GM13977 (cell line): ENCODE results near the gene CDT1.
A peak's percentile ranks its signal among the peaks of the same experiment; 100 is the strongest.
"Not testable (repeated sequence)": the region's sequence is repeated elsewhere in the genome, so short reads cannot be mapped to it uniquely, and the experiment has no call there.

Experiments
- DNase-seq: peaks from one replicate; pipeline ENCODE4 v3.0.0; 2012; ENCODE audit warnings: low spot score
- in situ Hi-C: fragments of 300-500 bp; cut with MboI; formaldehyde crosslinking; loops from one replicate; pipeline ENCODE4 v1.12.0; 2022; ENCODE audit warnings: low sequenced_read_pairs, low pct_unique_long_range_greater_than_20kb, mixed read lengths, inconsistent platforms; ENCODE audit not compliant: unreplicated experiment
- TF ChIP-seq, protein P1 (sequence below): IDR thresholded peaks from 2 replicates; pipeline ENCODE4 v1.5.1; 2012; ENCODE audit warnings: mild to moderate bottlenecking, control low read depth; ENCODE audit not compliant: insufficient read depth; ENCODE audit errors: extremely low read depth, missing control alignments

CDT1 gene

DNA sequence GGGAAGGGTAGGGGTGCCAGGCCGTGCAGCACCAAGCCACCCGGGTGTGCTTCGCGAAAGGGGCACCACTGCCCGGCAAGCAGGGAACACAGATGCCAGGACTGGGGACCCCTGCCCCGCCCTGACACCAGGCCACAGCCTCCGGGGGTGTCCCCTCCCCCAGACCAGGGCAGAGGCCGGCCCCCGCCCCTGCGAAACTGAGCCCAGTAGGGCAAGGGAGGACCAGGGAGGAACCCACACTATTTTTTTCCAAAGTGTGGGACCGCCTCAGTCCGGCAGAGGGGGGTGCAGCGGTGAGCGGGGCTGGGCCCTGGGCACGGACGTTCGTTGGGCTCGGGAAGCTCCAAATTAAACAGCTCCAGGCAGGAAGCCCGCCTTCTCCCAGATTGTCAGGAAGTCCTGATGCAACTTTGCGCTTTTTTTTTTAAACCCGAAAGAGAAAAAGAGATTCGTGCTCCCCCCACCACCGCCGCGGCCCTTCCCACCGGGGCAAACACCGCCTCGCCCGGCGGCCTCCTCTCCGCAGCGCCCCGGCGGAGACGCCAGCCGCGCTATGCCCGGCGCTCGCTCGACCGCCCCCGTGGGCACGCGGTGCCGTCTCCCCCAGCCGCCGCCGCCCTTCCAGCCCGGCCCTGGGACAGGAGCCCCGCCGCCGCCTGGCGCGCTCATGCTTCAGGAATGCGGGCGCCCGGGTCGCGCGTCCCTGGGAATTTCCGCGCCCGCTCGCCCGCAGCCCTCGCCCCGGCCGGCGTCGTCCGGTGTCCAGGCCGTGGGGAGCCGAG is 19.3 kb upstream of the CDT1 start:
- in situ Hi-C loops, result loop anchor here (10.0 kb wide), 1 partner anchor 49 kb away; no protein-coding TSS in a partner anchor
- peak; percentile 67 for DNase-seq
- TF ChIP-seq, protein P1, sequence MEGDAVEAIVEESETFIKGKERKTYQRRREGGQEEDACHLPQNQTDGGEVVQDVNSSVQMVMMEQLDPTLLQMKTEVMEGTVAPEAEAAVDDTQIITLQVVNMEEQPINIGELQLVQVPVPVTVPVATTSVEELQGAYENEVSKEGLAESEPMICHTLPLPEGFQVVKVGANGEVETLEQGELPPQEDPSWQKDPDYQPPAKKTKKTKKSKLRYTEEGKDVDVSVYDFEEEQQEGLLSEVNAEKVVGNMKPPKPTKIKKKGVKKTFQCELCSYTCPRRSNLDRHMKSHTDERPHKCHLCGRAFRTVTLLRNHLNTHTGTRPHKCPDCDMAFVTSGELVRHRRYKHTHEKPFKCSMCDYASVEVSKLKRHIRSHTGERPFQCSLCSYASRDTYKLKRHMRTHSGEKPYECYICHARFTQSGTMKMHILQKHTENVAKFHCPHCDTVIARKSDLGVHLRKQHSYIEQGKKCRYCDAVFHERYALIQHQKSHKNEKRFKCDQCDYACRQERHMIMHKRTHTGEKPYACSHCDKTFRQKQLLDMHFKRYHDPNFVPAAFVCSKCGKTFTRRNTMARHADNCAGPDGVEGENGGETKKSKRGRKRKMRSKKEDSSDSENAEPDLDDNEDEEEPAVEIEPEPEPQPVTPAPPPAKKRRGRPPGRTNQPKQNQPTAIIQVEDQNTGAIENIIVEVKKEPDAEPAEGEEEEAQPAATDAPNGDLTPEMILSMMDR, result peak; percentile 53

DNA sequence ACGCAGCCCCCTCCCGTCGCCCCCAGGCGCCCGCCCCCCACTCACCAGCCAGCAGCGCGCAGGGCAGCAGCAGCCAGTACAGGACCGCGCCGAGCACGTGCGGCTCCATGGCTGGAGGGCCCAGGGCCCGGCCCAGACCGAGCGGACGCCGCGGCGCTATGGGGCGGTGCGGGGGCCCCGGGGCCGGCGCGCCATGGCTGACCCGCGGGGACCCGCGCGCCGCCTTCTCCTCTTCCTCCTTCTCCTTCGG is 18.8 kb upstream of the CDT1 start:
- in situ Hi-C loops, result loop anchor here (10.0 kb wide), 1 partner anchor 50 kb away; no protein-coding TSS in a partner anchor
- no peak for DNase-seq
- TF ChIP-seq, protein P1, result no peak

DNA sequence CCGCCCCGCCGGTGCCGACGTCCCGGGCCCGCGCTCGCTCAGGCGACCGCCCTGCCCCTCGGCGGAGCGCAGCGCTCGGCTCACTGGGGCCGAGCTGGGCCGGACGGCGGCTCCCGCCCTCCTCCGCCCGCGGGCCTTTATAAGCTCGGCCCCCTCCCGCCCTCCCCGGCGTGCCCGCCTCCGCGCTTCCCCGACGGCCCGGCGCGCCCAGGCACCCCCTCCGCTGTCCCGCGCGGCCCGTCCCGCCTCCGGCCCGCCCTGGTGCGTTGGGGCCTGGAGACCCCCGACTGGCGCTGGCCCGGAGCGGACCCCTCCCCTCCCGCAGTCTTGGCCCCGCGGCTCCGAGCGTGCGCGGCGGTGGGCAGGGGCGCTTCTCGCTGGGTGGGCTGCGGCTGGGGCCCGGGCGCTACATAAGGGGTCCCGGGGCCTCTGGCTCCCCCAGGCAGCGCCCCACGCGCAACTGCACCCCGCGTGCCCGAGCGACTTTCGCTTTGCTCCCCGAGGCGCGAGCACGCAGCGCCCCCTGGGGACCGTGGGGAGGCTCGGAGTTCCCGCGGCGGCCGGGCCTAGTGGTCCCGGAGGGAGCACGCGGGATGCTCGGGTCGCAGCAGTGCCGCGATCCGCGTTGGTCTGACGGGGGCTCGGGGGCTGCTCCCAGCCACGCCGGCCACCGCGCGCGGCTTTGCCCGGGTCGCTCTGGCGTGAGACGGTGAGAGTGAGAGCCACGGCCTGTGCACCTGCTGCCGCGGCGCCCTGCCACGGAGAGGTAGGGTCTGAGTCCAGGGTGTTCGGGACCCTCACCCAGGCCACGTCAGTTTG is 18.3 kb upstream of the CDT1 start, which contains the start of gene PIEZO1:
Gene PIEZO1 (minus strand): TSS at position 115 of the 819 bp plus-strand sequence. CDS start 256 bp downstream, outside the sequence.
- DNase-seq, result peak; percentile 91
- TF ChIP-seq, protein P1, result peak; percentile 97
- in situ Hi-C loops, result loop anchor here (10.0 kb wide), 1 partner anchor 51 kb away; no protein-coding TSS in a partner anchor

DNA sequence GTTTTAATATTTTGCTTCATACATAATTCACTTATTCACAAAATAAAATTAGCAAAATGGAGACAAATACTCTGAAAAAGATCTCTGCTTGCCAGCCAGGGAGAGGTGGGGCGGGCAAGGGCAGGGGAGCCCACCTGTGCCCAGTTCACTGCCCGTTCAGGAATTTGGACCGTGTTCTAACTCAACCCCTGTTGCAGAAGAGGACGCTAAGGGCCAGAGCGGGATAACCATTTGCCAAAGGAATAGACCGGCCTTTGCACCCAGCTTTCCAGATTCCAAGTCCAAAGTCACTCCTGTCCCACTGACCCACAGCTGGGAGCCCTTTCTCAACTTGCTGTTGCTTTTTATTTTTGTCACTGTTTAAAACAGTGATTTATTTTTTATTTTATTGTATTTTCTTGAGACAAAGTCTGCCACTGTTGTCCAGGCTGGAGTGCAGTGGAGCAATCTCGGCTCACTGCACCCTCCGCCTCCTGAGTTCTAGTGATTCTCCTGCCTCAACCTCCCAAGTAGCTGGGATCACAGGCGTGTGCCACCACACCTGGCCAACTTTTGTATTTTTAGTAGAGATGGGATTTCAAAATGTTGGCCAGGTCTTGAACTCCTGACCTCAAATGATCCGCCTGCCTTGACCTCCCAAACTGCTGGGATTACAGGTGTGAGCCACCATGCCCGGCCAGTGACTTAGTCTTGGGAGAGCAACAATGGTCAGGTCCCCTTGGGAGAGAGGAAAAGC is 15.8 kb upstream of the CDT1 start:
- in situ Hi-C loops, result loop anchor here (10.0 kb wide), 1 partner anchor 53 kb away; no protein-coding TSS in a partner anchor
- TF ChIP-seq, protein P1, result no peak
- DNase-seq, result no peak

DNA sequence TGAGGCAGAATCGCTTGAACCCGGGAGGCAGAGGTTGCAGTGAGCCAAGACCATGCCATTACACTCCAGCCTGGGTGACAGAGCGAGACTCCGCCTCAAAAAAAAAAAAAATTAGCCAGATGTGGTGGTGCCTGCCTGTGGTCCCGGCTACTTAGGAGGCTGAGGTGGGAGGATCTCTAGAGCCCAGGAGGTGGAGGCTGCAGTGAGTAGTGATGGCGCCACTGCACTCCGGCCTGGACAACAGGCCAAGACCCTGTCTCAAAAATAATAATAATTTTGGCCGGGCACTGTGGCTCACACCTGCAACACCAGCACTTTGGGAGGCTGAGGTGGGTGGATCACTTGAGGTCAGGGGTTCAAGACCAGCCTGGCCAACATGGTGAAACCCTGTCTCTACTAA is 14.8 kb upstream of the CDT1 start:
- in situ Hi-C loops, result loop anchor here (10.0 kb wide), 1 partner anchor 54 kb away; no protein-coding TSS in a partner anchor
- DNase-seq, result not testable (repeated sequence)

DNA sequence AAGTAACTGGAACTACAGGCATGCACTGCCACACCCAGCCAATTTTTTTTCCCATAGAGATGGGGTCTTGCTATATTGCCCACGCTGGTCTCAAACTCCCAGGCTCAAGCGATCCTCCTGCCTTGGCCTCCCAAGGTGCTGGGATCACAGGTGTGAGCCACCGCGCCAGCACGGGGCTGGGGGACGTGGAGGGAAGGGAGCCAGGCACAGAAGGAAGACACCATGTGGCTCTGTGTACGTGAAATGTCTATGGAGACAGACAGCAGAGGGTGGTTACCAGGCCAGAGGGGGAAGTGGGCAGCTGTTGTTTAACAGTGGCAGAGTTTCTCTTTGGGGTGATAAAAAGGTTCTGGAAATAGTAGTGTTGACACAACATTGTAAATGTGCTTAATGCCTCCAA is 14.0 kb upstream of the CDT1 start:
- TF ChIP-seq, protein P1, result no peak
- no peak for DNase-seq
- in situ Hi-C loops, result loop anchor here (10.0 kb wide), 1 partner anchor 55 kb away; no protein-coding TSS in a partner anchor
